ENCODE data around the gene ADAMTS15. TPM values are rescaled to one million over a fixed set of nuclear protein-coding genes. Genes with fewer than 3 reads are reported as not detected.

The ADAMTS15 gene
- total RNA-seq, 1 donor from 2014 or later, result 0.20 TPM

DNA sequence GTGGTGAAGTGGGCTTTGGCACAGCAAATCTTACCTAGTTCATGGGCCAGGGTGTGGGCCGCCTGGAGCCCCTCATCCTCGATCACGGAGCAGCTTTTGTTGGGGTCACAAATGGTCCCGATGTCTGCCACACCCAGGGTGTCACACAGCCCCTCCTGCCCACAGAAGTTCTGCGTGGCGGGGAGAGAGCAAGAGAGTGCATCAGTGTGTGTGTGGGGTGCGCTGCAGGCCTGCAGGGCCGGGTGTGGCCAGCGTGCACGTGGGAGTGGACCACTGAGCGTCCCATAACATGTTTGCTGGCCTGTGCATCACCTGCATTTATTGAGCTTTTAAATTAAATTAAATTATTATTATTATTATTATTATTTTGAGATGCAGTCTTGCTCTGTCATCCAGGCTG lies 31.5 kb upstream of the ADAMTS15 start:
- TF ChIP-seq, protein P1, sequence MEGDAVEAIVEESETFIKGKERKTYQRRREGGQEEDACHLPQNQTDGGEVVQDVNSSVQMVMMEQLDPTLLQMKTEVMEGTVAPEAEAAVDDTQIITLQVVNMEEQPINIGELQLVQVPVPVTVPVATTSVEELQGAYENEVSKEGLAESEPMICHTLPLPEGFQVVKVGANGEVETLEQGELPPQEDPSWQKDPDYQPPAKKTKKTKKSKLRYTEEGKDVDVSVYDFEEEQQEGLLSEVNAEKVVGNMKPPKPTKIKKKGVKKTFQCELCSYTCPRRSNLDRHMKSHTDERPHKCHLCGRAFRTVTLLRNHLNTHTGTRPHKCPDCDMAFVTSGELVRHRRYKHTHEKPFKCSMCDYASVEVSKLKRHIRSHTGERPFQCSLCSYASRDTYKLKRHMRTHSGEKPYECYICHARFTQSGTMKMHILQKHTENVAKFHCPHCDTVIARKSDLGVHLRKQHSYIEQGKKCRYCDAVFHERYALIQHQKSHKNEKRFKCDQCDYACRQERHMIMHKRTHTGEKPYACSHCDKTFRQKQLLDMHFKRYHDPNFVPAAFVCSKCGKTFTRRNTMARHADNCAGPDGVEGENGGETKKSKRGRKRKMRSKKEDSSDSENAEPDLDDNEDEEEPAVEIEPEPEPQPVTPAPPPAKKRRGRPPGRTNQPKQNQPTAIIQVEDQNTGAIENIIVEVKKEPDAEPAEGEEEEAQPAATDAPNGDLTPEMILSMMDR (IDR thresholded peaks at IDR 0.05; ENCODE audit: partially characterized antibody, unreplicated experiment), result no peak
- H3K4me1 Mint-ChIP-seq (ENCODE audit: low read depth, unreplicated experiment), result peaks cover 2% of the 10 kb centered on the region
- no peak for DNase-seq
- no peaks in the 10 kb centered on the region for H3K27me3 Mint-ChIP-seq (ENCODE audit: unreplicated experiment)
- no peak overlapping the region for H3K4me3 Mint-ChIP-seq (ENCODE audit: unreplicated experiment)
- H3K9me3 Mint-ChIP-seq (ENCODE audit: unreplicated experiment), result peaks cover 2% of the 10 kb centered on the region
- H3K27ac Mint-ChIP-seq (ENCODE audit: unreplicated experiment), result no peak overlapping the region
- H3K36me3 Mint-ChIP-seq (ENCODE audit: unreplicated experiment), result peaks cover 4% of the 10 kb centered on the region

DNA sequence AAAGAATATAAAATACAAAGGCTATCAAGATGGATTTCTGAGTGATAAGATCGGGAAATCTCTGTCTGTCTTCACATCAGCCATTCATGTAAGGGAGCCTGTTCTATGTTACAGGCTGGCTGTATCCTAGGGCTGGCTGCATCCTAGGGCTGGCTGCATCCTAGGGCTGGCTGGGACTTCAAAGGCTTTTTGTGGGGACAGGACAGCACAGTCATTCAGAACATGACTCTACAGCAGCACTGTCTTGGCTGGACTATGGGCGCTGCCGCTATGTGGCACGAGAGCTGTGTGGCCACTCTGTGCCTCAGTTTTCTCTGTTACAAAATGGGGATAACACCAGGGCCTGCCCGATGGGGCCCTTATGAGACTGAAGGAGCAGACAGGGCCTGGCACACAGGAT lies 30.2 kb upstream of the ADAMTS15 start:
- Mint-ChIP-seq H3K9me3 (ENCODE audit: unreplicated experiment) (peaks cover 2% of the 10 kb centered on the region), H3K4me3 (ENCODE audit: unreplicated experiment) (no peak overlapping the region), H3K27me3 (ENCODE audit: unreplicated experiment) (no peaks in the 10 kb centered on the region), H3K4me1 (ENCODE audit: low read depth, unreplicated experiment) (peaks cover 2% of the 10 kb centered on the region), H3K27ac (ENCODE audit: unreplicated experiment) (no peak overlapping the region), H3K36me3 (ENCODE audit: unreplicated experiment) (peaks cover 4% of the 10 kb centered on the region)
- TF ChIP-seq, protein P1 (IDR thresholded peaks at IDR 0.05; ENCODE audit: partially characterized antibody, unreplicated experiment), result no peak
- no peak for DNase-seq

DNA sequence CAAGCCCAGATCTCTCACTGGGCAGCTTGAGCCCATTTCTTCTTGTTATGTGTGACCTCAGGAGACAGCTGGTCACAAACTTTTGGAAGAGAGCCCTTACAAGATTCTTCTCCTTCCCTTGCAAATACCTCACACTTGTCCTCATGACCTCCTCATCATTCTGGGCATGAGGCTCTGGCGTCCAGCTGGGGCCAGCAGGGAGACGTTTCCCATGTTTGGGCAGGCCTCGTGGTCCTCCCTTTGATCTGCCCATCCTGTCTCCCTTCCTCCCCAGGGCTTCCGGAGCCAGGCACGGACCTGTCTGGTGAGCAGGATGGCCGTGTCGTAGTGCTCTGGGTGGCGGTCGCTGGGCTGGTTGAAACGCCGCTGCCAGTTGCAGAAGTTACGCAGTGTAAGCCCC lies 29.7 kb upstream of the ADAMTS15 start:
- DNase-seq, result no peak
- H3K27me3 Mint-ChIP-seq (ENCODE audit: unreplicated experiment), result no peaks in the 10 kb centered on the region
- peaks cover 2% of the 10 kb centered on the region for H3K9me3 Mint-ChIP-seq (ENCODE audit: unreplicated experiment)
- TF ChIP-seq, protein P1 (IDR thresholded peaks at IDR 0.05; ENCODE audit: partially characterized antibody, unreplicated experiment), result no peak
- H3K36me3 Mint-ChIP-seq (ENCODE audit: unreplicated experiment), result peaks cover 4% of the 10 kb centered on the region
- H3K4me1 Mint-ChIP-seq (ENCODE audit: low read depth, unreplicated experiment), result peaks cover 2% of the 10 kb centered on the region
- no peak overlapping the region for H3K4me3 Mint-ChIP-seq (ENCODE audit: unreplicated experiment)
- H3K27ac Mint-ChIP-seq (ENCODE audit: unreplicated experiment), result no peak overlapping the region

DNA sequence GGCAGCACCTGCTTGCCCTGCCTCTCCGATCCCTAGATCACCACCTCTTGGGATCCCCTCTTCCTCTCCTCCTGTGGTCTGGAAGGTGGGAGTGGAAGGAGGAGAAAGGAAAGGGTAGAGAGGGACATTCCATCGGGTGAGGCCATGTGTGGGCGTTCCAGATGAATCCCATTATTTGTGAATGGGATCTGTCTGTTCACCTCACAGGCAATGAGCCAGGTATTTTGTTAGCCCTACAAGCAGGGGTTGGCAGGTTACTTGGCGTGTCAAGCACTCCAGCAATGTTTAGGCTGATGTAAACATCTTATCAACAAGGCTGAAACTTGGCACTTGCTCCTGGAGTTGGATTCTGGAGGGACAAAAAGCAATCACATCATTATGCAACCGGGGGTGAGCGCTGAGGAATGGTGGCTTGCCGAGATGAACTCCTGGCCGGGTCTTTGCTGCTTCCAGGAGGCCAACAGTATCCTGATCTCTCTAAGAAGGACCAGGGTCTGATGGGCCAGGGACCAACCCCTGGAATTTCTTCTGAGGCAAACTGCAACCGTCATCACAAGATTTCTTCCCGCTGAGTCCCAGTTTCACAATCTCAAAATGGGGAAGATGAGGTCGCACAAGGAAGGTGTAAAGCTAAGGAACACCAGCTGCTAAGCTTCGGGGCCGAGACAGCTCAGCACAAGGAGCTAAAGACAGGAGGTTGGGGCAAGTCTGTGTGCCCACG lies 27.8 kb upstream of the ADAMTS15 start:
- H3K27me3 Mint-ChIP-seq (ENCODE audit: unreplicated experiment), result no peaks in the 10 kb centered on the region

DNA sequence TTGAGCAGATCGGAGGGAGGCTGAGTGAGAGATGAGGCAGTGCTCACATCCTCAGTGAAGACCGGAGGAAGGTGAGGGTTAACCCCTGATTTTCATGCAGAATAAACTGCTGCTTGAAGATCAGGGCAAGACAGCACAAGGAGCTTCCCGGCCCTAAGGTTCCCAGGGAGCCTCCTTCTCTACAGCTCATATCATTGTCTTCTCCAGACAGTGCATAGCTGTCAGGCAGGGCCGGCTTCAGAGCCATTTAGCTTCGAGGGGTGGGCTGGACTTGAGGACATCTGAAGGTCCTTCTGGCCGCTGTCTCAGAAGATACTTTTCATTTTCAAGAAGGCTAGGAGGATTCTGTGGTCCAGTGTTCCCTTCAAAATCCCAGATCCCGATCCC lies 27.3 kb upstream of the ADAMTS15 start:
- DNase-seq, result no peak
- no peak overlapping the region for H3K27ac Mint-ChIP-seq (ENCODE audit: unreplicated experiment)
- H3K4me3 Mint-ChIP-seq (ENCODE audit: unreplicated experiment), result no peak overlapping the region
- peaks cover 2% of the 10 kb centered on the region for H3K9me3 Mint-ChIP-seq (ENCODE audit: unreplicated experiment)
- no peaks in the 10 kb centered on the region for H3K27me3 Mint-ChIP-seq (ENCODE audit: unreplicated experiment)
- H3K4me1 Mint-ChIP-seq (ENCODE audit: low read depth, unreplicated experiment), result peaks cover 2% of the 10 kb centered on the region
- peaks cover 4% of the 10 kb centered on the region for H3K36me3 Mint-ChIP-seq (ENCODE audit: unreplicated experiment)
- TF ChIP-seq, protein P1 (IDR thresholded peaks at IDR 0.05; ENCODE audit: partially characterized antibody, unreplicated experiment), result no peak

More for the DNA sequence above, 27.8 kb upstream of the ADAMTS15 start:
- no peak overlapping the region for H3K4me3 Mint-ChIP-seq (ENCODE audit: unreplicated experiment)
- no peak overlapping the region for H3K27ac Mint-ChIP-seq (ENCODE audit: unreplicated experiment)
- peaks cover 2% of the 10 kb centered on the region for H3K9me3 Mint-ChIP-seq (ENCODE audit: unreplicated experiment)
- H3K36me3 Mint-ChIP-seq (ENCODE audit: unreplicated experiment), result peaks cover 4% of the 10 kb centered on the region
- DNase-seq, result no peak
- TF ChIP-seq, protein P1 (IDR thresholded peaks at IDR 0.05; ENCODE audit: partially characterized antibody, unreplicated experiment), result no peak
- H3K4me1 Mint-ChIP-seq (ENCODE audit: low read depth, unreplicated experiment), result peaks cover 2% of the 10 kb centered on the region

Data from glutamatergic neuron (in vitro differentiated cells).